ENCODE measurements around the gene SGSM2. TPM values are rescaled to one million over a fixed set of nuclear protein-coding genes. Genes with fewer than 3 reads are reported as not detected.
A peak's percentile ranks its signal among the peaks of the same experiment; 100 is the strongest.

Gene SGSM2
- polyA plus RNA-seq, 3 donors = 3.0 to 130 (median 3.5) TPM

DNA sequence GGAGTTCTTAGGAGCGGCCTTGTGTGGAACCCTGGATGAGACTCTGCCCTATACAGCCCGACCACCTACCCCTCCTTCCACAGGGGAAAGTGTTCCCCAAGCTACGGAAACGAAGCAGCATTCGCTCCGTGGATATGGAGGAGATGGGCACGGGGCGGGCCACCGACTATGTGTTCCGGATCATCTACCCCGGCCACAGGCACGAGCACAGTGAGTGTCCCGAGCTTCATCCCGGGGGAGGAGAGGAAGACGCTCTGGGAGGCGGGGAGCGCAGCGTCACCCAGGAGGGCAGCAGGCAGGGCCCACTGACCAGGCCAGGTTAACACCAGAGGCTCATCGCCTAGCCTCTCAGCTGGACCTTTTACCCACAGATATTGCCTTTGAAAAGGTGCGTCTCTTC lies 27.8 kb downstream of the SGSM2 start:
- no peaks in the 10 kb centered on the region for H4K20me1 ChIP-seq (ENCODE audit: insufficient read depth, low read length)
- Mint-ChIP-seq H3K4me3 (no peak overlapping the region), H3K36me3 (peaks cover 33 to 46% of the 10 kb centered on the region in 2 donors), H3K27me3 (ENCODE audit: low read depth in 3 of 3) (peaks cover 0 to 2% (median 1%) of the 10 kb centered on the region in 3 donors), H3K4me1 (peaks cover 12% of the 10 kb centered on the region), H3K9me3 (no peaks in the 10 kb centered on the region), H3K27ac (peak overlapping the region in 1 of 7 donors; percentile 13)
- peaks cover 11 to 33% of the 10 kb centered on the region in 2 donors for H3K36me3 ChIP-seq (replicated peaks in 1 of 2; ENCODE audit: control insufficient read depth in 1 of 2, insufficient read depth in 2 of 2, low read length in 2 of 2)
- no peak for DNase-seq
- no peak overlapping the region for H3K9ac ChIP-seq (ENCODE audit: insufficient read depth, low read length, poor library complexity, severe bottlenecking)
- no peaks in the 10 kb centered on the region for H3K4me1 ChIP-seq (ENCODE audit: control insufficient read depth in 1 of 2, insufficient read depth in 2 of 2, low read length in 2 of 2)
- no peaks in the 10 kb centered on the region for H3K27me3 ChIP-seq (ENCODE audit: control insufficient read depth in 2 of 2, insufficient read depth in 2 of 2, low read length in 2 of 2)
- intact Hi-C loops (cut with micrococcal nuclease) = no loop called here
- no peak overlapping the region for H3K4me3 ChIP-seq (replicated peaks in 1 of 3; ENCODE audit: low read depth in 2 of 3, low read length in 3 of 3)
- H2AFZ ChIP-seq (ENCODE audit: insufficient read depth, low read depth, low read length, poor library complexity, severe bottlenecking) = no peak overlapping the region
- no peak overlapping the region for H3K27ac ChIP-seq (ENCODE audit: low read depth in 1 of 2, low read length in 2 of 2)
- H3K79me2 ChIP-seq (ENCODE audit: insufficient read depth, low read length) = no peaks in the 10 kb centered on the region
- H3K9me3 ChIP-seq (replicated peaks in 1 of 2; ENCODE audit: control insufficient read depth in 1 of 2, insufficient read depth in 1 of 2, low read length in 2 of 2) = no peaks in the 10 kb centered on the region
- TF ChIP-seq, protein P1, sequence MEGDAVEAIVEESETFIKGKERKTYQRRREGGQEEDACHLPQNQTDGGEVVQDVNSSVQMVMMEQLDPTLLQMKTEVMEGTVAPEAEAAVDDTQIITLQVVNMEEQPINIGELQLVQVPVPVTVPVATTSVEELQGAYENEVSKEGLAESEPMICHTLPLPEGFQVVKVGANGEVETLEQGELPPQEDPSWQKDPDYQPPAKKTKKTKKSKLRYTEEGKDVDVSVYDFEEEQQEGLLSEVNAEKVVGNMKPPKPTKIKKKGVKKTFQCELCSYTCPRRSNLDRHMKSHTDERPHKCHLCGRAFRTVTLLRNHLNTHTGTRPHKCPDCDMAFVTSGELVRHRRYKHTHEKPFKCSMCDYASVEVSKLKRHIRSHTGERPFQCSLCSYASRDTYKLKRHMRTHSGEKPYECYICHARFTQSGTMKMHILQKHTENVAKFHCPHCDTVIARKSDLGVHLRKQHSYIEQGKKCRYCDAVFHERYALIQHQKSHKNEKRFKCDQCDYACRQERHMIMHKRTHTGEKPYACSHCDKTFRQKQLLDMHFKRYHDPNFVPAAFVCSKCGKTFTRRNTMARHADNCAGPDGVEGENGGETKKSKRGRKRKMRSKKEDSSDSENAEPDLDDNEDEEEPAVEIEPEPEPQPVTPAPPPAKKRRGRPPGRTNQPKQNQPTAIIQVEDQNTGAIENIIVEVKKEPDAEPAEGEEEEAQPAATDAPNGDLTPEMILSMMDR (IDR thresholded peaks at IDR 0.05) = no peak
- H3K4me2 ChIP-seq (replicated peaks; ENCODE audit: extremely low read depth, low read length, poor library complexity, severe bottlenecking) = no peak overlapping the region
- WGBS (ENCODE audit: insufficient coverage) = 99% methylated on average over 17 of the region's 20 CpGs

- H3K27me3 Mint-ChIP-seq (ENCODE audit: low read depth in 3 of 3) = peaks cover 0 to 2% (median 1%) of the 10 kb centered on the region in 3 donors
- TF ChIP-seq, protein P1 (IDR thresholded peaks at IDR 0.05) = no peak
- H3K9ac ChIP-seq (ENCODE audit: insufficient read depth, low read length, poor library complexity, severe bottlenecking) = no peak overlapping the region
- no peak overlapping the region for H3K4me3 ChIP-seq (replicated peaks in 1 of 3; ENCODE audit: low read depth in 2 of 3, low read length in 3 of 3)
- H3K27ac Mint-ChIP-seq = peak overlapping the region in 2 of 7 donors; percentile 32 to 80
- no peaks in the 10 kb centered on the region for H3K27me3 ChIP-seq (ENCODE audit: control insufficient read depth in 2 of 2, insufficient read depth in 2 of 2, low read length in 2 of 2)
- no peak overlapping the region for H2AFZ ChIP-seq (ENCODE audit: insufficient read depth, low read depth, low read length, poor library complexity, severe bottlenecking)
- peaks cover 15 to 33% of the 10 kb centered on the region in 2 donors for H3K36me3 ChIP-seq (replicated peaks in 1 of 2; ENCODE audit: control insufficient read depth in 1 of 2, insufficient read depth in 2 of 2, low read length in 2 of 2)
- H3K27ac ChIP-seq (ENCODE audit: low read depth in 1 of 2, low read length in 2 of 2) = no peak overlapping the region
- H3K79me2 ChIP-seq (ENCODE audit: insufficient read depth, low read length) = no peaks in the 10 kb centered on the region
- H3K9me3 Mint-ChIP-seq = no peaks in the 10 kb centered on the region
- H3K4me1 ChIP-seq (ENCODE audit: control insufficient read depth in 1 of 2, insufficient read depth in 2 of 2, low read length in 2 of 2) = no peaks in the 10 kb centered on the region
- DNase-seq = no peak
- H3K9me3 ChIP-seq (replicated peaks in 1 of 2; ENCODE audit: control insufficient read depth in 1 of 2, insufficient read depth in 1 of 2, low read length in 2 of 2) = no peaks in the 10 kb centered on the region
- H3K4me1 Mint-ChIP-seq = peaks cover 12% of the 10 kb centered on the region
- no peak overlapping the region for H3K4me3 Mint-ChIP-seq
- H4K20me1 ChIP-seq (ENCODE audit: insufficient read depth, low read length) = no peaks in the 10 kb centered on the region
- no peak overlapping the region for H3K4me2 ChIP-seq (replicated peaks; ENCODE audit: extremely low read depth, low read length, poor library complexity, severe bottlenecking)
- 86% methylated on average over 8 of the region's 26 CpGs for WGBS (ENCODE audit: insufficient coverage)
- intact Hi-C loops (cut with micrococcal nuclease) = no loop called here
- H3K36me3 Mint-ChIP-seq = peaks cover 36 to 53% of the 10 kb centered on the region in 2 donors
These were observed 29.6 kb downstream of the SGSM2 start for GRCh38 chr17:2366747-2367494.

All from CD14-positive monocyte (primary cell).